ENCODE results near the gene STARD3. TPM values are rescaled to one million over a fixed set of nuclear protein-coding genes. Genes with fewer than 3 reads are reported as not detected.

Gene STARD3
- total and polyA plus RNA-seq, 2 of the 13 experiments (the other 11 are each of a cell fraction or from before 2014, with no cell fraction given) = 34.6 to 100 TPM

DNA sequence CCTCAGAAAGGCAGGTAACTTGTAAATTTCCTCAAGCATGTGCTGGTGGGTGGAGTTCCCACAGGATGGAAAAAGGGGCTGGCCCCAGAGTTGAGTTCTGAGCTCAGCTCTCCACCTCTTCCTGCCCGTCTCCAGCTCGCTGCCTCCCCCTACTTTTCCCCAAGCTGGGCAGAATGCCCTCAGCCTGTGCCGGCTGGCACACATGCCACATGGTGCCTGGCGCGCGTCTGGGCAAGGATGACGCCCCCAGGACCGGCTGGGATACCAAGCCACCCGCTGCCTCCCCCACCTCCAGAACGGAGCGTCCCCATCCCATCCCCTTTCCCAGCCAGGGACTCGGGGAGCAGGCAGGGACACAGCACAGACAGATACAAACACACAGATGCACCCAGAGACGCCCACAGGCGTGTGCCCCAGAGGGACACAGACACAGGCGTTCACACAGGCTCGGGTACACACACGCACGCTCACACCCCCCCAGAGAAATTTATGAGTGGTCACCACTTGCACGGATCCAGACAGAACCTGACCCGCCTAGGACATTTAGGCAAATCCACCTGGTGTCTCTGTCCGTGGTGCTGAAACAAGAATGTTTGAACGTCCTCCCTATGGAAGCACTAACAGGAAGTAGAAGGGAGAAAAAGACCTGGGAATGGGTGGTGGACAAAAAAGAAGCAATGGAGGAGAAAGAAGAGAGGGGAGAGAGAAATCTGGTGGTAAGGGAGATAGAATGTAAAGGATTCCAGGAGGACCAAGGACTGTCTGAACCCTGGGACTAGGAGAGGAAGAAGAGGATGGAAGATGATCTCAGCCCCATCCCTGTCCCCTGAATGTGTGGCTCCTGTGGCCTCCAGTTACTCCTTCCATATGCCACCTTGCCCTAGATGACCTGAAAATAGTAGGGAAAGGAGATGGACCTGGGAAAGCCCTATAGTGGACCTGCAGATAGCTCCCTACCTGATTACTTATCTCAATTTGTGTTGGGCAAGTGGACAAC is 44.7 kb upstream of the STARD3 start (continued):
- TF ChIP-seq, protein P1, sequence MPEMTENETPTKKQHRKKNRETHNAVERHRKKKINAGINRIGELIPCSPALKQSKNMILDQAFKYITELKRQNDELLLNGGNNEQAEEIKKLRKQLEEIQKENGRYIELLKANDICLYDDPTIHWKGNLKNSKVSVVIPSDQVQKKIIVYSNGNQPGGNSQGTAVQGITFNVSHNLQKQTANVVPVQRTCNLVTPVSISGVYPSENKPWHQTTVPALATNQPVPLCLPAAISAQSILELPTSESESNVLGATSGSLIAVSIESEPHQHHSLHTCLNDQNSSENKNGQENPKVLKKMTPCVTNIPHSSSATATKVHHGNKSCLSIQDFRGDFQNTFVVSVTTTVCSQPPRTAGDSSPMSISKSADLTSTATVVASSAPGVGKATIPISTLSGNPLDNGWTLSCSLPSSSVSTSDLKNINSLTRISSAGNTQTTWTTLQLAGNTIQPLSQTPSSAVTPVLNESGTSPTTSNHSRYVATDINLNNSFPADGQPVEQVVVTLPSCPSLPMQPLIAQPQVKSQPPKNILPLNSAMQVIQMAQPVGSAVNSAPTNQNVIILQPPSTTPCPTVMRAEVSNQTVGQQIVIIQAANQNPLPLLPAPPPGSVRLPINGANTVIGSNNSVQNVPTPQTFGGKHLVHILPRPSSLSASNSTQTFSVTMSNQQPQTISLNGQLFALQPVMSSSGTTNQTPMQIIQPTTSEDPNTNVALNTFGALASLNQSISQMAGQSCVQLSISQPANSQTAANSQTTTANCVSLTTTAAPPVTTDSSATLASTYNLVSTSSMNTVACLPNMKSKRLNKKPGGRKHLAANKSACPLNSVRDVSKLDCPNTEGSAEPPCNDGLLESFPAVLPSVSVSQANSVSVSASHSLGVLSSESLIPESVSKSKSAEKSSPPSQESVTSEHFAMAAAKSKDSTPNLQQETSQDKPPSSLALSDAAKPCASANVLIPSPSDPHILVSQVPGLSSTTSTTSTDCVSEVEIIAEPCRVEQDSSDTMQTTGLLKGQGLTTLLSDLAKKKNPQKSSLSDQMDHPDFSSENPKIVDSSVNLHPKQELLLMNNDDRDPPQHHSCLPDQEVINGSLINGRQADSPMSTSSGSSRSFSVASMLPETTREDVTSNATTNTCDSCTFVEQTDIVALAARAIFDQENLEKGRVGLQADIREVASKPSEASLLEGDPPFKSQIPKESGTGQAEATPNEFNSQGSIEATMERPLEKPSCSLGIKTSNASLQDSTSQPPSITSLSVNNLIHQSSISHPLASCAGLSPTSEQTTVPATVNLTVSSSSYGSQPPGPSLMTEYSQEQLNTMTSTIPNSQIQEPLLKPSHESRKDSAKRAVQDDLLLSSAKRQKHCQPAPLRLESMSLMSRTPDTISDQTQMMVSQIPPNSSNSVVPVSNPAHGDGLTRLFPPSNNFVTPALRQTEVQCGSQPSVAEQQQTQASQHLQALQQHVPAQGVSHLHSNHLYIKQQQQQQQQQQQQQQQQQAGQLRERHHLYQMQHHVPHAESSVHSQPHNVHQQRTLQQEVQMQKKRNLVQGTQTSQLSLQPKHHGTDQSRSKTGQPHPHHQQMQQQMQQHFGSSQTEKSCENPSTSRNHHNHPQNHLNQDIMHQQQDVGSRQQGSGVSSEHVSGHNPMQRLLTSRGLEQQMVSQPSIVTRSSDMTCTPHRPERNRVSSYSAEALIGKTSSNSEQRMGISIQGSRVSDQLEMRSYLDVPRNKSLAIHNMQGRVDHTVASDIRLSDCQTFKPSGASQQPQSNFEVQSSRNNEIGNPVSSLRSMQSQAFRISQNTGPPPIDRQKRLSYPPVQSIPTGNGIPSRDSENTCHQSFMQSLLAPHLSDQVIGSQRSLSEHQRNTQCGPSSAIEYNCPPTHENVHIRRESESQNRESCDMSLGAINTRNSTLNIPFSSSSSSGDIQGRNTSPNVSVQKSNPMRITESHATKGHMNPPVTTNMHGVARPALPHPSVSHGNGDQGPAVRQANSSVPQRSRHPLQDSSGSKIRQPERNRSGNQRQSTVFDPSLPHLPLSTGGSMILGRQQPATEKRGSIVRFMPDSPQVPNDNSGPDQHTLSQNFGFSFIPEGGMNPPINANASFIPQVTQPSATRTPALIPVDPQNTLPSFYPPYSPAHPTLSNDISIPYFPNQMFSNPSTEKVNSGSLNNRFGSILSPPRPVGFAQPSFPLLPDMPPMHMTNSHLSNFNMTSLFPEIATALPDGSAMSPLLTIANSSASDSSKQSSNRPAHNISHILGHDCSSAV (CRISPR knock-in tag; IDR thresholded peaks at IDR 0.05; ENCODE audit: borderline replicate concordance) = no peak
- peak in 1 of 2 experiments; percentile 79; a peak in 2 of 4 replicates for TF ChIP-seq KLF16 (CRISPR knock-in tag; IDR thresholded peaks at IDR 0.05)
- peak; percentile 59 for TF ChIP-seq RARA (CRISPR knock-in tag; IDR thresholded peaks at IDR 0.05)
- TF ChIP-seq ZNF605 (CRISPR knock-in tag; IDR thresholded peaks at IDR 0.05) = peak; percentile 70; the same call in 1 of the 2 replicates
- TF ChIP-seq GZF1 (CRISPR knock-in tag; IDR thresholded peaks at IDR 0.05) = 0 out of 2 replicates have a peak, but pooled peaks have one; percentile 32
- no peak for TF ChIP-seq ZNF264 (CRISPR knock-in tag; IDR thresholded peaks at IDR 0.05)
- no peak for TF ChIP-seq ZNF513 (CRISPR knock-in tag; conservative IDR thresholded peaks at IDR 0.05)
- no peak for TF ChIP-seq MTF1 (CRISPR knock-in tag; IDR thresholded peaks at IDR 0.05)
- peak; percentile 41; the same call in 1 of the 2 replicates for TF ChIP-seq SOX5 (CRISPR knock-in tag; IDR thresholded peaks at IDR 0.05; ENCODE audit: borderline replicate concordance)
- no peak for TF ChIP-seq NRL (CRISPR knock-in tag; IDR thresholded peaks at IDR 0.05; ENCODE audit: borderline replicate concordance)
- no peak for TF ChIP-seq BCL6 (CRISPR knock-in tag; IDR thresholded peaks at IDR 0.05)
- no peak for TF ChIP-seq AGO1 (IDR thresholded peaks at IDR 0.05; ENCODE audit: low read depth, low read length, poor library complexity, severe bottlenecking)
- peak; percentile 83 for TF ChIP-seq ELF3 (CRISPR knock-in tag; IDR thresholded peaks at IDR 0.05)
- TF ChIP-seq ZSCAN9 (CRISPR knock-in tag; IDR thresholded peaks at IDR 0.05; ENCODE audit: borderline replicate concordance) = peak; percentile 98
- no peak for TF ChIP-seq HOXA3 (CRISPR knock-in tag; IDR thresholded peaks at IDR 0.05)
- no peak for TF ChIP-seq ZNF101 (CRISPR knock-in tag; IDR thresholded peaks at IDR 0.05; ENCODE audit: borderline replicate concordance, low read depth)
- TF ChIP-seq ZNF317 (CRISPR knock-in tag; IDR thresholded peaks at IDR 0.05) = no peak
- TF ChIP-seq PAWR (CRISPR knock-in tag; IDR thresholded peaks at IDR 0.05; ENCODE audit: borderline replicate concordance) = no peak
- TF ChIP-seq XRCC5 (optimal IDR thresholded peaks at IDR 0.05; ENCODE audit: low read length) = no peak
- TF ChIP-seq ZNF460 (CRISPR knock-in tag; IDR thresholded peaks at IDR 0.05; ENCODE audit: borderline replicate concordance) = no peak
- no peak for TF ChIP-seq ZNF619 (CRISPR knock-in tag; IDR thresholded peaks at IDR 0.05)

Data from HepG2 (cell line).